T-cell (primary cell): ENCODE measurements around the gene TASP1. TPM values are rescaled to one million over a fixed set of nuclear protein-coding genes. Genes with fewer than 3 reads are reported as not detected.

Source experiments
- ATAC-seq, 4 experiments: fragments of 200-7000 bp in 3 of 4; fragments of 150-1000 bp in 1 of 4; cut with Tn5 transposase; replicated peaks in 1 of 4; 1 replicate in 3 of 4; 2 replicates in 1 of 4; pipeline ENCODE4 v1.10.0; 2021; ENCODE audit warnings: moderate library complexity in 3 of 4, mild to moderate bottlenecking in 2 of 4, moderate number of reproducible peaks in 1 of 4
- CTCF ChIA-PET, 2 donors: fragments of 300-600 bp; sonication (Branson Sonifier 250); formaldehyde crosslinking; loops; one replicate each; lab custom pipeline; 2022; ENCODE audit warnings: antibody characterized with exemption in 2 of 2; lab: Charles Lee
- POLR2A ChIA-PET, 2 donors: fragments of 300-600 bp; sonication (Branson Sonifier 250); formaldehyde crosslinking; loops; one replicate each; lab custom pipeline; 2022; ENCODE audit warnings: antibody characterized with exemption in 2 of 2; lab: Charles Lee
- DNase-seq, 35 experiments: peaks; one replicate each; pipeline versions ENCODE4 v3.0.0 to v3.0.0-alpha.2; 2013 to 2023
- H3K27ac ChIP-seq: one replicate; pipeline ENCODE4 v1.5.1; 2013; ENCODE audit warnings: low read length
- H3K27me3 ChIP-seq, 2 experiments: replicated peaks in 1 of 2; 1 replicate in 1 of 2; 2 replicates in 1 of 2; pipeline versions ENCODE4 v1.6.1 to v1.7.0; 2013; ENCODE audit warnings: low read length in 1 of 2, mixed read lengths in 1 of 2; ENCODE audit not compliant: control insufficient read depth in 2 of 2, insufficient read depth in 2 of 2; ENCODE audit errors: extremely low read depth in 1 of 2
- H3K36me3 ChIP-seq, 2 donors: 1 replicate in 1 of 2; 2 replicates in 1 of 2; pipeline versions ENCODE4 v1.6.1 to v1.7.0; 2013; ENCODE audit warnings: low read length in 1 of 2; ENCODE audit not compliant: control insufficient read depth in 2 of 2, insufficient read depth in 1 of 2; ENCODE audit errors: extremely low read depth in 1 of 2
- H3K4me1 ChIP-seq, 2 experiments: 1 replicate in 1 of 2; 2 replicates in 1 of 2; pipeline versions ENCODE4 v1.6.1 to v1.7.0; 2013; ENCODE audit warnings: low read length in 2 of 2, mixed read lengths in 1 of 2; ENCODE audit not compliant: insufficient read depth in 2 of 2, control insufficient read depth in 1 of 2; ENCODE audit errors: extremely low read depth in 1 of 2
- H3K4me3 ChIP-seq, 2 donors: 1 replicate in 1 of 2; 2 replicates in 1 of 2; pipeline versions ENCODE4 v1.5.1 to v1.7.0; 2013; ENCODE audit warnings: mild to moderate bottlenecking in 2 of 2, low read length in 1 of 2, moderate library complexity in 1 of 2; ENCODE audit not compliant: control insufficient read depth in 1 of 2; ENCODE audit errors: extremely low read depth in 1 of 2
- H3K9me3 ChIP-seq: 2 replicates; pipeline ENCODE4 v1.7.0; 2013
- H3K27ac Mint-ChIP-seq, 2 donors: one replicate each; pipeline ENCODE4 v1.8.0; 2020 to 2021; ENCODE audit warnings: mild to moderate bottlenecking in 2 of 2, mixed read lengths in 2 of 2
- H3K27me3 Mint-ChIP-seq, 2 donors: one replicate each; pipeline ENCODE4 v1.8.0; 2021 to 2022; ENCODE audit warnings: mixed read lengths in 2 of 2
- H3K36me3 Mint-ChIP-seq: one replicate; pipeline ENCODE4 v1.8.0; 2021; ENCODE audit warnings: mixed read lengths
- H3K4me1 Mint-ChIP-seq, 3 donors: one replicate each; pipeline ENCODE4 v1.8.0; 2020 to 2022; ENCODE audit warnings: mixed read lengths in 3 of 3, mild to moderate bottlenecking in 1 of 3
- H3K4me3 Mint-ChIP-seq, 3 donors: one replicate each; pipeline ENCODE4 v1.8.0; 2020 to 2022; ENCODE audit warnings: mild to moderate bottlenecking in 3 of 3, mixed read lengths in 3 of 3, moderate library complexity in 3 of 3
- H3K9me3 Mint-ChIP-seq, 3 donors: one replicate each; pipeline ENCODE4 v1.8.0; 2020 to 2022; ENCODE audit warnings: mixed read lengths in 3 of 3
- WGBS: methylation state at CpG from one replicate; pipeline ENCODE4 v1.1.5; 2013; ENCODE audit warnings: missing lambda C conversion rate; ENCODE audit not compliant: insufficient coverage; 5-methylcytosine and 5-hydroxymethylcytosine counted together
- total RNA-seq, 35 experiments: library from RNA in 6 of 35; stranded (reverse) in 6 of 35; fragments of 120-200 nt in 1 of 35; gene quantifications; one replicate each; pipeline versions ENCODE4 v1.2.1 to v1.2.4 and lab custom pipeline; 2013 to 2026

The TASP1 gene
- total RNA-seq, 5 donors from 2014 or later (not counting 1 experiment from before 2014, with no cell fraction given): 11.2 to 19.4 (median 13.8) TPM

- H3K9me3 ChIP-seq: no peaks in the 10 kb centered on the region
- no peaks in the 10 kb centered on the region for H3K4me1 ChIP-seq
- H3K27ac ChIP-seq: no peak overlapping the region
- H3K4me1 Mint-ChIP-seq: no peaks in the 10 kb centered on the region
- no peak overlapping the region for H3K4me3 ChIP-seq
- H3K4me3 Mint-ChIP-seq: no peak overlapping the region
- H3K27ac Mint-ChIP-seq: no peak overlapping the region
- no peaks in the 10 kb centered on the region for H3K27me3 ChIP-seq
- ChIA-PET CTCF (no interaction called here), POLR2A (no interaction called here)
- ATAC-seq: no peak
- H3K27me3 Mint-ChIP-seq: no peaks in the 10 kb centered on the region
- H3K36me3 ChIP-seq: no peaks in the 10 kb centered on the region
- no peaks in the 10 kb centered on the region for H3K9me3 Mint-ChIP-seq
- DNase-seq: peak in 1 of 35 experiments; percentile 24
- 79% methylated on average over 3 of the region's 3 CpGs for WGBS
- peaks cover 21% of the 10 kb centered on the region for H3K36me3 Mint-ChIP-seq
Observed at GRCh38 chr20:13458860-13459451, 179.8 kb downstream of the TASP1 start.

GRCh38 chr20:13457487-13457886, 181.2 kb downstream of the TASP1 start:
- ChIA-PET POLR2A (no interaction called here), CTCF (no interaction called here)
- no peak for DNase-seq
- no CpG with 5 or more reads among the region's 1 CpG for WGBS
- Histone ChIP-seq H3K27ac (no peak overlapping the region), H3K4me3 (no peak overlapping the region), H3K9me3 (no peaks in the 10 kb centered on the region), H3K4me1 (no peaks in the 10 kb centered on the region), H3K36me3 (no peaks in the 10 kb centered on the region), H3K27me3 (no peaks in the 10 kb centered on the region)
- peaks cover 0 to 5% (median 0%) of the 10 kb centered on the region in 3 donors for H3K9me3 Mint-ChIP-seq
- no peaks in the 10 kb centered on the region for H3K27me3 Mint-ChIP-seq
- H3K36me3 Mint-ChIP-seq: peaks cover 31% of the 10 kb centered on the region
- H3K4me1 Mint-ChIP-seq: no peaks in the 10 kb centered on the region
- ATAC-seq: no peak
- H3K27ac Mint-ChIP-seq: no peak overlapping the region
- H3K4me3 Mint-ChIP-seq: no peak overlapping the region

- H3K27ac Mint-ChIP-seq: no peak overlapping the region
- ATAC-seq: no peak
- CTCF ChIA-PET: no interaction called here
Observed at GRCh38 chr20:13455713-13456112, 183.0 kb downstream of the TASP1 start.

GRCh38 chr20:13453367-13453766, 185.4 kb downstream of the TASP1 start:
- POLR2A ChIA-PET: no interaction called here
- Mint-ChIP-seq H3K9me3 (peaks cover 0 to 5% (median 0%) of the 10 kb centered on the region in 3 donors), H3K36me3 (peaks cover 46% of the 10 kb centered on the region), H3K27me3 (no peaks in the 10 kb centered on the region), H3K27ac (no peak overlapping the region), H3K4me1 (no peaks in the 10 kb centered on the region), H3K4me3 (no peak overlapping the region)
- H3K27ac ChIP-seq: no peak overlapping the region
- ATAC-seq: no peak
- WGBS: 100% methylated on average over 1 of the region's 2 CpGs
- CTCF ChIA-PET: no interaction called here
- no peaks in the 10 kb centered on the region for H3K4me1 ChIP-seq
- no peak overlapping the region for H3K4me3 ChIP-seq
- H3K9me3 ChIP-seq: no peaks in the 10 kb centered on the region
- DNase-seq: no peak
- H3K36me3 ChIP-seq: no peaks in the 10 kb centered on the region
- no peaks in the 10 kb centered on the region for H3K27me3 ChIP-seq

More at GRCh38 chr20:13455713-13456112, 183.0 kb downstream of the TASP1 start:
- Histone ChIP-seq H3K4me1 (no peaks in the 10 kb centered on the region), H3K9me3 (no peaks in the 10 kb centered on the region), H3K27me3 (no peaks in the 10 kb centered on the region), H3K27ac (no peak overlapping the region), H3K4me3 (no peak overlapping the region), H3K36me3 (no peaks in the 10 kb centered on the region)
- Mint-ChIP-seq H3K36me3 (peaks cover 40% of the 10 kb centered on the region), H3K4me3 (no peak overlapping the region), H3K4me1 (no peaks in the 10 kb centered on the region), H3K9me3 (peaks cover 0 to 5% (median 0%) of the 10 kb centered on the region in 3 donors), H3K27me3 (no peaks in the 10 kb centered on the region)
- DNase-seq: no peak
- POLR2A ChIA-PET: no interaction called here
- 71% methylated on average over 3 of the region's 3 CpGs for WGBS

GRCh38 chr20:13452470-13453124, 186.1 kb downstream of the TASP1 start:
- no peak overlapping the region for H3K27ac ChIP-seq
- no peak for ATAC-seq
- H3K27ac Mint-ChIP-seq: no peak overlapping the region
- WGBS: 75% methylated on average over 2 of the region's 3 CpGs
- no peaks in the 10 kb centered on the region for H3K9me3 ChIP-seq
- no peaks in the 10 kb centered on the region for H3K27me3 Mint-ChIP-seq
- H3K9me3 Mint-ChIP-seq: peaks cover 0 to 5% (median 0%) of the 10 kb centered on the region in 3 donors
- DNase-seq: no peak
- H3K4me1 Mint-ChIP-seq: no peaks in the 10 kb centered on the region
- H3K4me1 ChIP-seq: no peaks in the 10 kb centered on the region
- POLR2A ChIA-PET: no interaction called here
- no peak overlapping the region for H3K4me3 ChIP-seq
- no peaks in the 10 kb centered on the region for H3K27me3 ChIP-seq
- no peaks in the 10 kb centered on the region for H3K36me3 ChIP-seq
- CTCF ChIA-PET: no interaction called here
- peaks cover 46% of the 10 kb centered on the region for H3K36me3 Mint-ChIP-seq
- H3K4me3 Mint-ChIP-seq: no peak overlapping the region

- H3K4me1 ChIP-seq: no peaks in the 10 kb centered on the region
- no peak overlapping the region for H3K4me3 Mint-ChIP-seq
- no peaks in the 10 kb centered on the region for H3K9me3 ChIP-seq
- ChIA-PET CTCF (no interaction called here), POLR2A (no interaction called here)
- no peak overlapping the region for H3K4me3 ChIP-seq
- ATAC-seq (no peak), DNase-seq (no peak)
- no peak overlapping the region for H3K27ac Mint-ChIP-seq
- H3K9me3 Mint-ChIP-seq: peaks cover 0 to 5% (median 0%) of the 10 kb centered on the region in 3 donors
- no peak overlapping the region for H3K27ac ChIP-seq
- H3K27me3 ChIP-seq: no peaks in the 10 kb centered on the region
- H3K27me3 Mint-ChIP-seq: no peaks in the 10 kb centered on the region
- no peaks in the 10 kb centered on the region for H3K4me1 Mint-ChIP-seq
- H3K36me3 Mint-ChIP-seq: peaks cover 50% of the 10 kb centered on the region
- no peaks in the 10 kb centered on the region for H3K36me3 ChIP-seq
- WGBS: 60% methylated on average over 2 of the region's 3 CpGs
Observed at GRCh38 chr20:13449868-13450434, 188.8 kb downstream of the TASP1 start.
